PFSK-1 (cell line): ENCODE measurements around the gene KCNA4.

Experiments used
- POLR2AphosphoS5 ChIP-seq: IDR thresholded peaks from 2 replicates; pipeline ENCODE4 v1.6.1; 2012; ENCODE audit warnings: low read depth, mild to moderate bottlenecking, control low read depth, low read length, moderate library complexity
- REST ChIP-seq, 2 experiments: IDR thresholded peaks; 2 replicates each; pipeline versions ENCODE4 v1.6.1 to v1.8.0; 2011 to 2012; ENCODE audit warnings: low read depth in 2 of 2, low read length in 2 of 2, control low read depth in 1 of 2, inconsistent platforms in 1 of 2, mild to moderate bottlenecking in 1 of 2, moderate library complexity in 1 of 2; ENCODE audit not compliant: insufficient read depth in 1 of 2
- TAF1 ChIP-seq: IDR thresholded peaks from 2 replicates; pipeline ENCODE4 v1.6.1; 2012; ENCODE audit warnings: low read length, control low read depth, borderline replicate concordance; ENCODE audit not compliant: insufficient read depth

- TF ChIP-seq TAF1 (no peak), POLR2AphosphoS5 (no peak), REST (IDR thresholded peaks at IDR 0.05; ENCODE audit: insufficient read depth in 1 of 2, low read depth in 2 of 2, low read length in 2 of 2) (no peak)
These were observed 31.6 kb downstream of the KCNA4 start for GRCh38 chr11:29985248-29985647.
